PC-3 (cell line): ENCODE data around the gene HOXC9. TPM values are rescaled to one million over a fixed set of nuclear protein-coding genes. Genes with fewer than 3 reads are reported as not detected.

ENCODE experiments used
- ATAC-seq: fragments of 200-7000 bp; cut with Tn5 transposase; 2 replicates; pipeline ENCODE4 v1.9.1; 2020; ENCODE audit warnings: mild to moderate bottlenecking, moderate library complexity
- BruUV-seq: library from RNA; stranded (reverse); fragments of 400-500 nt; replicated peaks from 2 replicates; lab custom pipeline; 2021; lab: Mats Ljungman, UMichigan
- CTCF ChIA-PET: fragments of 300-600 bp; sonication (Branson Sonifier 250); formaldehyde crosslinking; loops from one replicate; lab custom pipeline; 2022; ENCODE audit warnings: antibody characterized with exemption; lab: Charles Lee
- POLR2A ChIA-PET: fragments of 300-600 bp; sonication (Branson Sonifier 250); formaldehyde crosslinking; loops from one replicate; lab custom pipeline; 2022; ENCODE audit warnings: antibody characterized with exemption; ENCODE audit not compliant: unreplicated experiment; lab: Charles Lee
- DNase-seq: peaks from one replicate; pipeline ENCODE4 v3.0.0-alpha.2; 2015
- H2AFZ ChIP-seq: fragments of 300-600 bp; sonication (generic); 2 replicates; pipeline ENCODE4 v1.6.0; 2016; ENCODE audit warnings: antibody characterized with exemption, low read length
- H3F3A ChIP-seq: fragments of 300-600 bp; sonication (generic); one replicate; pipeline ENCODE4 v1.6.0; 2017; ENCODE audit warnings: antibody characterized with exemption, low read length, control low read depth, mild to moderate bottlenecking; ENCODE audit not compliant: unreplicated experiment
- H3K27ac ChIP-seq: fragments of 300-600 bp; sonication (generic); 2 replicates; pipeline ENCODE4 v1.5.1; 2016; ENCODE audit warnings: mild to moderate bottlenecking, low read length
- H3K27me3 ChIP-seq: fragments of 300-600 bp; sonication (generic); 2 replicates; pipeline ENCODE4 v1.6.1; 2016; ENCODE audit warnings: low read length, mixed read lengths
- H3K36me3 ChIP-seq: fragments of 300-600 bp; sonication (generic); 2 replicates; pipeline ENCODE4 v1.6.1; 2016; ENCODE audit warnings: low read depth, mixed run types, low read length, mixed read lengths
- H3K4me1 ChIP-seq: fragments of 300-600 bp; sonication (generic); 2 replicates; pipeline ENCODE4 v1.5.1; 2016; ENCODE audit warnings: low read length; ENCODE audit not compliant: insufficient read depth
- H3K4me2 ChIP-seq: fragments of 300-600 bp; sonication (generic); 2 replicates; pipeline ENCODE4 v1.6.0; 2016; ENCODE audit warnings: low read length
- H3K4me3 ChIP-seq: fragments of 300-600 bp; sonication (generic); 2 replicates; pipeline ENCODE4 v1.5.1; 2016; ENCODE audit warnings: mild to moderate bottlenecking, low read length, mixed read lengths
- H3K79me2 ChIP-seq: fragments of 300-600 bp; sonication (generic); 2 replicates; pipeline ENCODE4 v1.6.1; 2017; ENCODE audit warnings: low read length, mixed read lengths
- H3K9ac ChIP-seq: fragments of 300-600 bp; sonication (generic); 2 replicates; pipeline ENCODE4 v1.6.0; 2016; ENCODE audit warnings: mild to moderate bottlenecking, low read length
- H3K9me2 ChIP-seq: fragments of 300-600 bp; sonication (generic); replicated peaks from 2 replicates; pipeline ENCODE4 v1.6.1; 2016; ENCODE audit warnings: mixed run types, low read length, mixed read lengths
- H3K9me3 ChIP-seq: fragments of 300-600 bp; sonication (generic); 2 replicates; pipeline ENCODE4 v1.6.1; 2016; ENCODE audit warnings: low read length, mixed read lengths
- H4K20me1 ChIP-seq: fragments of 300-600 bp; sonication (generic); 2 replicates; pipeline ENCODE4 v1.6.1; 2016; ENCODE audit warnings: low read length, mixed read lengths
- CTCF ChIP-seq: fragments of 300-600 bp; sonication (generic); conservative IDR thresholded peaks from 2 replicates; pipeline ENCODE4 v1.5.1; 2017; ENCODE audit warnings: antibody characterized with exemption, low read depth, mild to moderate bottlenecking, low read length
- EZH2 ChIP-seq: fragments of 300-600 bp; sonication (generic); IDR thresholded peaks from one replicate; pipeline ENCODE4 v1.6.1; 2017; ENCODE audit warnings: antibody characterized with exemption, mild to moderate bottlenecking, low read length; ENCODE audit not compliant: unreplicated experiment
- EZH2phosphoT487 ChIP-seq: fragments of 300-600 bp; sonication (generic); IDR thresholded peaks from 2 replicates; pipeline ENCODE4 v1.6.1; 2018; ENCODE audit warnings: mild to moderate bottlenecking, antibody characterized with exemption, low read length, borderline replicate concordance
- intact Hi-C: fragments of 100-400 bp; cut with micrococcal nuclease; formaldehyde crosslinking; loops from 2 replicates; pipeline ENCODE4 v1.9.0; 2023
- total RNA-seq: library from RNA; depleted of rRNA; stranded (reverse); fragments of >200 nt; gene quantifications from 2 replicates; pipeline ENCODE4 v1.2.3, GENCODE V29; 2014

Gene HOXC9
- total RNA-seq, 1 experiment from 2014 or later: 1.5 TPM

DNA sequence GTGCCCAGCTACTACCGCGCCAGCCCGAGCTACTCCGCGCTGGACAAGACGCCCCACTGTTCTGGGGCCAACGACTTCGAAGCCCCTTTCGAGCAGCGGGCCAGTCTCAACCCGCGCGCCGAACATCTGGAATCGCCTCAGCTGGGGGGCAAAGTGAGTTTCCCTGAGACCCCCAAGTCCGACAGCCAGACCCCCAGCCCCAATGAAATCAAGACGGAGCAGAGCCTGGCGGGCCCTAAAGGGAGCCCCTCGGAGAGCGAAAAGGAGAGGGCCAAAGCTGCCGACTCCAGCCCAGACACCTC is 14.3 kb upstream of the HOXC9 start:
- H3K79me2 ChIP-seq: peaks cover 2% of the 10 kb centered on the region

DNA sequence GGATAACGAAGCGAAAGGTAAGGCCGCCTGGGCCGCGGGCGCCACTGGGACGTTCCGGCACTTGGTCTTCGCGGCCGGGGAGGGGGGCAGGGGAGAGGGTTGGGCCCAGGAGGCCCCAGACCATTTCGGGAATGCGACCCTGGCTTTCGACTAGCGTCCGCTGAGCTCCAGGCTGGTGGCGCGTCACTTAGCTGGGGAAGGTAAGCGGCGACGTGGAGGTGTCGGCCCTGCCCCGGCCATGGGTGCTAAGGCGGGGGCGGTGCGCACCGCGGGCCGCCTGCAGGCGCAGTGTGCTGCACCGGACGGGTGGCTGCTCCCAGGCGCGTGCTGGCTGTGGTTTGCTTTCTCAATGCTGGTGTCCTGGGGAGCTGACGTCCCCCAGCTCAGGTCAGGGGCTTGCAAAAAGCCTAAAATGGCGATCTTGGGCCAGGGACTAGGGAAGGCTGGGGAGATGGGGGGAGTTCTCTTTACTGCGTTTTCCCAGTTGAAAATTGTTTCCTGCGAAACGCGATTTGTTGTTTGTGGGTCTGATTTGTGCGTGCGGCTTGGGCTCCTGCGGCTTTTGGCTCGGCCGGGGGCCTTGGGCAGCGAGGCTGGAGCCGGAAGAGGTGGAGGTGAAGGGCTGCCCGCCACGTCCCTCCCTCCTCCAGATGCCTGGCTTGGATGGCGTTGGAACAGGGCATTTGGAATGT is 13.8 kb upstream of the HOXC9 start:
- ATAC-seq (no peak), DNase-seq (no peak)
- BruUV-seq: no TSS peak
- ChIA-PET POLR2A (no interaction called here), CTCF (no interaction called here)
- Histone ChIP-seq H3K27ac (no peak overlapping the region), H2AFZ (no peak overlapping the region), H4K20me1 (no peaks in the 10 kb centered on the region), H3K9me3 (no peaks in the 10 kb centered on the region), H3K9me2 (no peaks in the 10 kb centered on the region), H3K4me3 (0 out of 2 replicates have a peak overlapping the region, but pooled peaks have one; percentile 23), H3K4me2 (peak overlapping the region; percentile 78), H3K79me2 (peaks cover 7% of the 10 kb centered on the region), H3K27me3 (no peaks in the 10 kb centered on the region), H3K36me3 (no peaks in the 10 kb centered on the region), H3K9ac (no peak overlapping the region), H3K4me1 (peaks cover 36% of the 10 kb centered on the region), H3F3A (no peaks in the 10 kb centered on the region)
- intact Hi-C loops: loop anchor here (5.0 kb wide), 1 partner anchor 44 kb away; no protein-coding TSS in a partner anchor
- TF ChIP-seq EZH2 (no peak), CTCF (no peak), EZH2phosphoT487 (no peak)

More for the DNA sequence above, 14.3 kb upstream of the HOXC9 start:
- H3K27me3 ChIP-seq: no peaks in the 10 kb centered on the region
- H3K9me3 ChIP-seq: no peaks in the 10 kb centered on the region
- CTCF ChIA-PET: interaction anchor here (0.6 kb wide), 1 partner anchor 20 kb away, joined by 6 read pairs; no protein-coding TSS in a partner anchor
- no peak for DNase-seq
- H3K9me2 ChIP-seq: no peaks in the 10 kb centered on the region
- no peak overlapping the region for H3K9ac ChIP-seq
- no peaks in the 10 kb centered on the region for H3F3A ChIP-seq
- H3K4me2 ChIP-seq: peak overlapping the region; percentile 78
- no peak overlapping the region for H3K27ac ChIP-seq
- TF ChIP-seq EZH2phosphoT487: no peak
- no peak for TF ChIP-seq CTCF
- TF ChIP-seq EZH2: no peak
- H3K4me1 ChIP-seq: peaks cover 31% of the 10 kb centered on the region
- ATAC-seq: no peak
- BruUV-seq: no TSS peak
- intact Hi-C loops: loop anchor here (5.0 kb wide), 1 partner anchor 43 kb away; no protein-coding TSS in a partner anchor
- POLR2A ChIA-PET: no interaction called here
- no peak overlapping the region for H2AFZ ChIP-seq
- no peak overlapping the region for H3K4me3 ChIP-seq
- no peaks in the 10 kb centered on the region for H4K20me1 ChIP-seq
- no peaks in the 10 kb centered on the region for H3K36me3 ChIP-seq
